ENCODE results near the gene CORO2B. TPM values are rescaled to one million over a fixed set of nuclear protein-coding genes. Genes with fewer than 3 reads are reported as not detected.

CORO2B gene
- polyA plus RNA-seq, 3 donors from 2014 or later, result not detected

- peaks cover 1 to 7% (median 4%) of the 10 kb centered on the region in 3 donors for H3K27me3 Mint-ChIP-seq (ENCODE audit: low read depth in 3 of 3)
- H3K36me3 Mint-ChIP-seq, result no peaks in the 10 kb centered on the region
- H3K4me1 Mint-ChIP-seq, result peaks cover 2 to 4% of the 10 kb centered on the region in 2 donors
- no peak overlapping the region for H3K27ac Mint-ChIP-seq
- no peak overlapping the region for H3K4me3 Mint-ChIP-seq
- no peak for DNase-seq
- H3K9me3 Mint-ChIP-seq, result no peaks in the 10 kb centered on the region
These were observed 117.9 kb downstream of the CORO2B start for GRCh38 chr15:68696414-68697363.

DNA sequence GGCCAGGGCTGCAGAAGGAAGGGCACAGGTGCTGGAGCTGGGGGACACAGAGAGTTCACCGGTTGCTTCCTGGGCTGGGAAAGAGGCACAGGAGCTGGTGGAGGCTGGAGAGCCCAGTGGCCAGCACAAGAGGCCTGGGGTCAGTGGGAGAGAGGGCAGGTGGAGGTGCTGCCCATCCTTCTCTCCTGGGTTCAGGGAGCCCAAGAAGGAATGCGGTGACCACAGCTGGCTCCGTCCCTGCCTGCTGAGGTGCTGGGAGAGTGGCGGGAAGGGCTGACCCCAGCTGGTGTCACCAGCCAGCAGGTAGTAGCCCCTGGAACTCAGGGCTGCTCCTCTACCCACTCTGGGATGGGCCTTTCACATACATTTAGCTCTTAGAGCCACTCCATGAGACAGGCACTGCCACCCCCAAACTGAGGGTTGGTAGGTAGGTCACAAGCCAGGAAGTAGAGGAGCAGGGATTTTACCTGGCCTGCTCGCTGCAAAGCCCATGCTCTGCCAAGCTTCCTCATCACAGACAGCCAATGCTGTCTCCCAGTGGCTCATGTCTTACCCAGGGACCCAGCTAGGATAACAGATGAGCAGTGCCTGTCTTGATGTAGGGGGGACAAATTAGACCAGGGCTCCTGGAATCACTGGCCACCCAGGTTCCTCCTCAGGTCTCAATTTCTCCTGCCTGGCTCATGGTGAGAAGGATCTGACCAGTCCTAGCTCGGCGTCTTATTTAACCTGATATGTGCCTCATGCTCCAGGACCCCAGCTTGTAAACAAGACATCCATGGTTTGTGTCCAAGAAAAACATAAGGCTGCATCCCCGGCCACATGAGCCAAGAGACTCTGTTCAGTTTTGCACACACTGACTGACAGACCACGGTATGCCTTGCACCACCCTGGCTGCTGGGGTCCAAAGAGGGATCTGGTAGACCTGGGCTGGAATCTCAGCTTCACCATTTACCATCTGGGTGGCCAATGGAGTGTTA lies 119.2 kb downstream of the CORO2B start:
- peaks cover 3 to 10% (median 8%) of the 10 kb centered on the region in 3 donors for H3K27me3 Mint-ChIP-seq (ENCODE audit: low read depth in 3 of 3)
- peaks cover 1 to 3% of the 10 kb centered on the region in 2 donors for H3K4me1 Mint-ChIP-seq
- H3K4me3 Mint-ChIP-seq, result no peak overlapping the region
- H3K27ac Mint-ChIP-seq, result no peak overlapping the region
- no peak for DNase-seq
- H3K9me3 Mint-ChIP-seq, result no peaks in the 10 kb centered on the region
- H3K36me3 Mint-ChIP-seq, result no peaks in the 10 kb centered on the region

GRCh38 chr15:68698708-68699107 lies 119.9 kb downstream of the CORO2B start:
- no peak for DNase-seq
- Mint-ChIP-seq H3K4me1 (no peaks in the 10 kb centered on the region), H3K27me3 (ENCODE audit: low read depth in 3 of 3) (peaks cover 3 to 10% (median 8%) of the 10 kb centered on the region in 3 donors), H3K27ac (no peak overlapping the region), H3K9me3 (no peaks in the 10 kb centered on the region), H3K4me3 (no peak overlapping the region), H3K36me3 (no peaks in the 10 kb centered on the region)

GRCh38 chr15:68699124-68699880 lies 120.5 kb downstream of the CORO2B start:
- DNase-seq, result no peak
- Mint-ChIP-seq H3K4me1 (no peaks in the 10 kb centered on the region), H3K27me3 (ENCODE audit: low read depth in 3 of 3) (peaks cover 3 to 10% (median 8%) of the 10 kb centered on the region in 3 donors), H3K4me3 (no peak overlapping the region), H3K27ac (no peak overlapping the region), H3K36me3 (no peaks in the 10 kb centered on the region), H3K9me3 (no peaks in the 10 kb centered on the region)

- H3K27me3 Mint-ChIP-seq (ENCODE audit: low read depth in 3 of 3), result peaks cover 3 to 9% (median 8%) of the 10 kb centered on the region in 3 donors
These were observed 121.2 kb downstream of the CORO2B start for GRCh38 chr15:68699881-68700454.

DNA sequence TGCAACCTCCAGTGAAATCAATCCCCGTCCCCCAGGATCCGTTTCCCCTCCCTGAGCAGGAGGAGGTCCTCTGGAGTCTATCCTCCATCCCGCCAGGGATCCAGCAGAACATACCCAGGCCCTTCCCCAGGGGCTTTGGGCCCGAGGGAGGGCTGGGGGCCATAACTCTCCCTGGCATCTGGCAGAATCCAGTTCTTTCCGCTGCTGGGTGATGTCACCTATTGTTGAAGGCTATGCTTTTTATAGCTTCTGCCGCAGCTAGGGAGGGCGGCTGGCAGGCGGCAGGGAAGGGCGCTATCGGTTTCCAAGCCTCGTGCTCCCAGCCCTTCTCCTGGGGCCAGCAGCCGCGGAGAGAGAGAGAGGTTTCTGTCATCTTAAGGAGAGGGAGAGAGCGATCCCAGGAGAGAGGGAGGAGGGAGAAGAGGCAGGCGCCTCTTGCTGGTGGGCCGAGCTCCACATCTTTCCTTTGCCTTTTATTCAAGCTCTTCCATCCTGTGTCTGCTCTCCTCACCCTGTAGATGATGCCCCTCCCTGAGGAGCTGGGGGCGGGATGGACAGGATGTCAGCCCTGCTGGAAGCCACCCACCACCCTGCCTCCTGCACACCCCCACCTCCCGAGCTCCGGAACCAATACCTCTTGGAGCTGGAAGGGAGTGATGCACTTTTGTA lies 121.8 kb downstream of the CORO2B start:
- no peak for DNase-seq
- no peaks in the 10 kb centered on the region for H3K4me1 Mint-ChIP-seq
- no peaks in the 10 kb centered on the region for H3K36me3 Mint-ChIP-seq
- no peak overlapping the region for H3K4me3 Mint-ChIP-seq
- H3K27me3 Mint-ChIP-seq (ENCODE audit: low read depth in 3 of 3), result peaks cover 3 to 8% (median 3%) of the 10 kb centered on the region in 3 donors
- H3K9me3 Mint-ChIP-seq, result no peaks in the 10 kb centered on the region
- H3K27ac Mint-ChIP-seq, result no peak overlapping the region

More at GRCh38 chr15:68699881-68700454, 121.2 kb downstream of the CORO2B start:
- Mint-ChIP-seq H3K9me3 (no peaks in the 10 kb centered on the region), H3K27ac (no peak overlapping the region), H3K4me1 (no peaks in the 10 kb centered on the region), H3K4me3 (no peak overlapping the region), H3K36me3 (no peaks in the 10 kb centered on the region)
- no peak for DNase-seq

- Mint-ChIP-seq H3K36me3 (no peaks in the 10 kb centered on the region), H3K4me3 (no peak overlapping the region), H3K4me1 (no peaks in the 10 kb centered on the region), H3K27ac (no peak overlapping the region), H3K27me3 (ENCODE audit: low read depth in 3 of 3) (peaks cover 3 to 6% (median 5%) of the 10 kb centered on the region in 3 donors), H3K9me3 (no peaks in the 10 kb centered on the region)
- DNase-seq, result no peak
These were observed 123.1 kb downstream of the CORO2B start for GRCh38 chr15:68701886-68702285.

GRCh38 chr15:68704496-68705021 lies 125.8 kb downstream of the CORO2B start:
- H3K27me3 Mint-ChIP-seq (ENCODE audit: low read depth in 3 of 3), result peaks cover 3 to 11% (median 5%) of the 10 kb centered on the region in 3 donors
- H3K9me3 Mint-ChIP-seq, result no peaks in the 10 kb centered on the region
- H3K4me3 Mint-ChIP-seq, result no peak overlapping the region
- DNase-seq, result no peak
- H3K4me1 Mint-ChIP-seq, result no peaks in the 10 kb centered on the region
- H3K27ac Mint-ChIP-seq, result no peak overlapping the region
- no peaks in the 10 kb centered on the region for H3K36me3 Mint-ChIP-seq

- H3K27me3 Mint-ChIP-seq (ENCODE audit: low read depth in 3 of 3), result peaks cover 3 to 8% (median 5%) of the 10 kb centered on the region in 3 donors
- H3K36me3 Mint-ChIP-seq, result no peaks in the 10 kb centered on the region
- no peak overlapping the region for H3K27ac Mint-ChIP-seq
- no peaks in the 10 kb centered on the region for H3K9me3 Mint-ChIP-seq
- DNase-seq, result no peak
- H3K4me3 Mint-ChIP-seq, result no peak overlapping the region
- H3K4me1 Mint-ChIP-seq, result no peaks in the 10 kb centered on the region
These were observed 127.5 kb downstream of the CORO2B start for GRCh38 chr15:68706256-68706655.

- Mint-ChIP-seq H3K27me3 (ENCODE audit: low read depth in 3 of 3) (peaks cover 3 to 8% (median 4%) of the 10 kb centered on the region in 3 donors), H3K4me3 (no peak overlapping the region), H3K27ac (no peak overlapping the region), H3K9me3 (no peaks in the 10 kb centered on the region), H3K4me1 (no peaks in the 10 kb centered on the region), H3K36me3 (no peaks in the 10 kb centered on the region)
- DNase-seq, result no peak
These were observed 128.1 kb downstream of the CORO2B start for GRCh38 chr15:68706931-68707330.

- Mint-ChIP-seq H3K27me3 (ENCODE audit: low read depth in 3 of 3) (peaks cover 2 to 5% (median 4%) of the 10 kb centered on the region in 3 donors), H3K36me3 (no peaks in the 10 kb centered on the region), H3K4me3 (no peak overlapping the region), H3K9me3 (no peaks in the 10 kb centered on the region), H3K4me1 (no peaks in the 10 kb centered on the region), H3K27ac (no peak overlapping the region)
- no peak for DNase-seq
These were observed 128.6 kb downstream of the CORO2B start for GRCh38 chr15:68707386-68707785.

DNA sequence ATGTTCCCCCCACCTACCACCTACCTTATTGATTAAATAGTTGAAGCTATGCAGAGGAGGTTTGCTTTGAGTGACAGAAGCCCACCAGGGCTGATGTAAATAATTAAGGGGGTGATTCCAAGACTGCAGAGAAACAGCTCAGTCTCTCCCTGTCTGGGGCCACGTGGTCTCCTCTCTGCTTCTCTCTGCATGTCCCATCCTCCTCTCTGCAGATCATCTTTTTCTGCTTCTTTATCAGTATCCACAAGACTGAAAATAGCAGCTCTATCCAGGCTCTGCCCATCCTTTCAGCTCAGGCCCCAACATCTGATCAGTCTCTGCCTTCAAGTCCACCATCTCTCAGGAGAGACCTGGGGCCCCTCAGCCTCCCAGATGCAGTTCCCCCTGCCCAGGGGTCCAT lies 131.1 kb downstream of the CORO2B start:
- Mint-ChIP-seq H3K27me3 (ENCODE audit: low read depth in 3 of 3) (peaks cover 2 to 5% (median 2%) of the 10 kb centered on the region in 3 donors), H3K4me1 (no peaks in the 10 kb centered on the region), H3K36me3 (no peaks in the 10 kb centered on the region), H3K27ac (no peak overlapping the region), H3K4me3 (no peak overlapping the region), H3K9me3 (no peaks in the 10 kb centered on the region)
- DNase-seq, result no peak

All from immature natural killer cell (primary cell).